LNCAP (cell line): Measurements from ENCODE around the gene PLA2G4A.

Experiments
- CTCF ChIP-seq: fragments of 450-650 bp; IDR thresholded peaks from 2 replicates; pipeline ENCODE4 v1.5.1; 2017; ENCODE audit warnings: mild to moderate bottlenecking

The PLA2G4A gene

GRCh38 chr1:186828611-186829454 is at the start of gene PLA2G4A:
TSS of gene PLA2G4A (plus strand) at chr1:186828949. CDS start at chr1:186854355, 25,406 bp downstream.
- no peak for TF ChIP-seq CTCF

GRCh38 chr1:186780076-186780475 is 48.7 kb upstream of the PLA2G4A start:
- no peak for TF ChIP-seq CTCF

- no peak for TF ChIP-seq CTCF
These were observed 47.0 kb upstream of the PLA2G4A start for GRCh38 chr1:186781730-186782129.

- TF ChIP-seq CTCF, result no peak
These were observed 46.0 kb upstream of the PLA2G4A start for GRCh38 chr1:186782791-186783190.

- TF ChIP-seq CTCF, result no peak
These were observed 45.6 kb upstream of the PLA2G4A start for GRCh38 chr1:186783193-186783592.

GRCh38 chr1:186785503-186785902 is 43.2 kb upstream of the PLA2G4A start:
- TF ChIP-seq CTCF, result no peak

- TF ChIP-seq CTCF, result no peak
These were observed 38.6 kb upstream of the PLA2G4A start for GRCh38 chr1:186790101-186790500.
